Skeletal muscle tissue (tissue), 4 donors: ENCODE measurements around the gene ARHGAP15. TPM values are rescaled to one million over a fixed set of nuclear protein-coding genes. Genes with fewer than 3 reads are reported as not detected.

ENCODE experiments used
- H3K27ac ChIP-seq: one replicate; pipeline ENCODE4 v1.7.0; 2013; ENCODE audit warnings: mild to moderate bottlenecking, low read depth, low read length, inconsistent platforms
- H3K27me3 ChIP-seq, 3 donors: one replicate each; pipeline ENCODE4 v1.7.0; 2013; ENCODE audit warnings: low read length in 3 of 3; ENCODE audit not compliant: control insufficient read depth in 3 of 3, insufficient read depth in 3 of 3
- H3K36me3 ChIP-seq, 3 donors: one replicate each; pipeline ENCODE4 v1.7.0; 2013; ENCODE audit warnings: low read length in 3 of 3; ENCODE audit not compliant: control insufficient read depth in 3 of 3, insufficient read depth in 3 of 3
- H3K4me1 ChIP-seq, 3 donors: one replicate each; pipeline ENCODE4 v1.7.0; 2013; ENCODE audit warnings: low read length in 3 of 3, mild to moderate bottlenecking in 3 of 3; ENCODE audit not compliant: control insufficient read depth in 3 of 3, insufficient read depth in 3 of 3
- H3K4me3 ChIP-seq, 3 donors: one replicate each; pipeline ENCODE4 v1.7.0; 2013; ENCODE audit warnings: low read length in 3 of 3
- H3K9ac ChIP-seq, 3 donors: one replicate each; pipeline ENCODE4 v1.7.0; 2013; ENCODE audit warnings: low read length in 3 of 3, mild to moderate bottlenecking in 3 of 3, moderate library complexity in 2 of 3, low read depth in 1 of 3
- H3K9me3 ChIP-seq, 3 donors: one replicate each; pipeline ENCODE4 v1.7.0; 2013; ENCODE audit warnings: low read length in 3 of 3; ENCODE audit not compliant: control insufficient read depth in 3 of 3
- total RNA-seq: library from RNA; depleted of rRNA; stranded (reverse); fragments of >200 nt; gene quantifications from one replicate; pipeline ENCODE4 v1.2.3, GENCODE V29; 2014
- donor health status: Osteomylitis.

Gene ARHGAP15
- total RNA-seq, 1 donor from 2014 or later, result 33.9 TPM

DNA sequence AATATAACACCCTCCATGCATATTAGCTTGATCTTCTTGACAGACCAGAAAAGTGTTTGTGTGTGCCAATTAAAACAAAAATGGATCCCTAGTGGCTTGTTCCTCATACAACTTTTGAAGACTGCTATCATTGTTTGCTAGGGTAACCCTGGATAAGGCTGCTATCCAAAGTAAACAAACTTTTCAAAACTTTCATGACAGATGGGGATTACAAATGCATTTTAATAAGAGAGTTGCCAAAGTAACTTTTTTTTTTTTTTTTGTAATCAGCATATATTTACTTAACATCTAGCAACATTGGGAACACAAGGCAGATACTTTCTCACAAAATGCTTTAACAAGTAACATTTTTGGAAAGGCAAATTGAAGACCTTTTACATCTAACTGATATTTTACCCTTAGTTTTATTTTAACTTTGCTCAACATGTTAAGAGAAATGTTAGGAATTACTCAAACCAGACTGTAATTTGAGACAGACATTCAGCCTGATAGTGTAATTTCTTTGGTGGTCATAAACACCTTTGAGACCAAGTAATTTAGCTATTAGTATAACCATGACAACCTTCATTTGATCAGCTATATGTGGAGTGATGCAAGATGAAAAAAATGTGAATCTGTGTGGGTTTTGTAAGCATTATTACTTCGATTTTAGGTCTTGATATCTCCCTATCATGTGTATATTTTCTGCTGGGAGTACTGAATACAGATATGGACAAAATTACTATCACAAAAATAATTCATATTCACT lies 300.9 kb downstream of the ARHGAP15 start:
- no peaks in the 10 kb centered on the region for H3K4me1 ChIP-seq
- no peaks in the 10 kb centered on the region for H3K27me3 ChIP-seq
- no peak overlapping the region for H3K27ac ChIP-seq
- H3K9me3 ChIP-seq, result no peaks in the 10 kb centered on the region
- no peak overlapping the region for H3K4me3 ChIP-seq
- no peaks in the 10 kb centered on the region for H3K36me3 ChIP-seq
- H3K9ac ChIP-seq, result no peak overlapping the region

DNA sequence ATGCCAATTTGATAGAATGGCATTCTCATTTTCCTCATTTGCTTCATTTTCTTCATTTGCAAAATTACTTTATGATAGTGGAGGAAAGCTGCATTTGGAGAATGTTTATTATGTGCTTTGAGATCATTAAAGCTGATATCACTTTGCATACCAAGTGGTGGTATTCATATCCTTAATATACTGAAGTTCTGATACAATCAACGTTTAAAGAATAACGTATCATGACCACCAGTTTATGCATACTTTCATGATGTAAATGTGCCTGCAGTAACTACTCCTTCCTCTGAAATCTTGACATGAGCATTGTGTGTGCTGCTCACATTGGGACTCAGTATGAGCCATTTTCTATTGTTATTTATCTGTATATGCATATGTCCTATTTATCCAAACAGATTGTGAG lies 302.1 kb downstream of the ARHGAP15 start:
- H3K4me3 ChIP-seq, result no peak overlapping the region
- H3K27ac ChIP-seq, result no peak overlapping the region
- no peak overlapping the region for H3K9ac ChIP-seq
- no peaks in the 10 kb centered on the region for H3K36me3 ChIP-seq
- no peaks in the 10 kb centered on the region for H3K4me1 ChIP-seq
- H3K27me3 ChIP-seq, result no peaks in the 10 kb centered on the region
- no peaks in the 10 kb centered on the region for H3K9me3 ChIP-seq

- no peaks in the 10 kb centered on the region for H3K36me3 ChIP-seq
- no peaks in the 10 kb centered on the region for H3K4me1 ChIP-seq
- H3K27ac ChIP-seq, result no peak overlapping the region
- H3K9me3 ChIP-seq, result no peaks in the 10 kb centered on the region
- no peak overlapping the region for H3K4me3 ChIP-seq
- no peaks in the 10 kb centered on the region for H3K27me3 ChIP-seq
- H3K9ac ChIP-seq, result no peak overlapping the region
Measured at GRCh38 chr2:143433251-143433650, 304.0 kb downstream of the ARHGAP15 start.

GRCh38 chr2:143433840-143434239 lies 304.6 kb downstream of the ARHGAP15 start:
- H3K9ac ChIP-seq, result no peak overlapping the region

DNA sequence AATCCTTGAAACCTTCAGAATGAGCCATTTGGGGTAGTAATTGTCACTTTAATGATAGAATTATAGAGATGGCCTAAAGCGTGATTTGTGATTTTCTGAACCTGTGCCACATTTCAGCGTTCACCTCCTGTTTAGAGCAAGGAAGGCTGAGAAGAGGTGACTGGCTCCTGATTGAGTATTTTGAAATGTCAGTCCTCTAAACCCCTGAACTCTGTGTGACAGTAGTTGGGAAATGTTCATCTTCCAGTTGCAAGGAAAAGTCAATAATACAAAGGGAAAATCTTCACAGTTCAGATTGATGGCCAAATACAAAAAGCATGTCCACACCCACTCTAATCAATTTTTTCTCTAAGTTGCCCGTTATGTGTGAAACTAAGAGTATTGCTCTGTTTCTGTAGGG lies 305.2 kb downstream of the ARHGAP15 start:
- no peaks in the 10 kb centered on the region for H3K4me1 ChIP-seq
- H3K36me3 ChIP-seq, result no peaks in the 10 kb centered on the region
- H3K9me3 ChIP-seq, result no peaks in the 10 kb centered on the region
- H3K27ac ChIP-seq, result peak overlapping the region; percentile 28
- H3K4me3 ChIP-seq, result no peak overlapping the region
- H3K9ac ChIP-seq, result no peak overlapping the region
- no peaks in the 10 kb centered on the region for H3K27me3 ChIP-seq

More at GRCh38 chr2:143433840-143434239, 304.6 kb downstream of the ARHGAP15 start:
- Histone ChIP-seq H3K27ac (no peak overlapping the region), H3K27me3 (no peaks in the 10 kb centered on the region), H3K9me3 (no peaks in the 10 kb centered on the region), H3K4me1 (no peaks in the 10 kb centered on the region), H3K36me3 (no peaks in the 10 kb centered on the region), H3K4me3 (no peak overlapping the region)

DNA sequence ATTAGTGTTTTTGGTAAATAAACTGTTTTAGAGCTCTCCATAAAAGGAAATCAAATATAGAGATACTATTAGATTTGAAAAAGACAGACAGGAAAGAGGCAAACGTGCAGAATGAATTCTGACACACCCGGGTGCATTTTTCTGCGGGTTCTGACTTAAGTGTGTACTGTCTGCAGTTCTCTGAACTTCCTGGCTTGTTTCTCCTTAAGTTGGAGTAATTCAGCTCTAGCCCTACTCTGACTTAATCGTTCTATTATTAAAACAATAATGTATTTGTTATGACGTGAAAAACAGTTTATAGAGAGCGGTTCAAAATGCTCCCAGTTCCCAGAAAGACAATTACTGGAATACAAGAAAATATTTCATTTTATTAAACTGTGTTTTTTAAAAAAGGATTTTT lies 305.9 kb downstream of the ARHGAP15 start:
- H3K9me3 ChIP-seq, result no peaks in the 10 kb centered on the region
- H3K36me3 ChIP-seq, result no peaks in the 10 kb centered on the region
- H3K4me3 ChIP-seq, result peak overlapping the region in 1 of 3 donors; percentile 20

DNA sequence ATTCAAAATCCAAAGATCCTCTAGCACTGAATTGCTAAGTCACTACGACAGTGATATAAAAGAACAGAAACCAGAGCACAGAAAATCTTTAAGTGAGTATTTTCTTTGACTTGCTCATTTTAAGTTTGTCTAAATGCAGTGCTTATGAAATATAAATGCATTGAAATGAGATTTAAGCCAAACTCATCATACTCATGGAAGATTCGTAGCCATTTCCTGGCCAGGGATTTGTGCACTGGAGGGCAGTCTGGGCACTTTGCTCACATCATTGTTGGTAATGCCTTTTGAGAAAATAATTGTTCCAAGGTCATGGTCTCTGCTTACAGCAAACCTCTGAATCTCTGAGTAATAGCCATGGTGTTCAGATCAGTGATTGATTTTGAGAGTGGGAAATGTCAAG lies 307.7 kb downstream of the ARHGAP15 start:
- Histone ChIP-seq H3K9ac (no peak overlapping the region), H3K36me3 (no peaks in the 10 kb centered on the region), H3K9me3 (no peaks in the 10 kb centered on the region), H3K4me1 (no peaks in the 10 kb centered on the region), H3K27me3 (no peaks in the 10 kb centered on the region), H3K4me3 (no peak overlapping the region), H3K27ac (no peak overlapping the region)

More for the DNA sequence above, 305.9 kb downstream of the ARHGAP15 start:
- Histone ChIP-seq H3K27ac (no peak overlapping the region), H3K4me1 (no peaks in the 10 kb centered on the region), H3K27me3 (no peaks in the 10 kb centered on the region), H3K9ac (no peak overlapping the region)

GRCh38 chr2:143440411-143441012 lies 311.3 kb downstream of the ARHGAP15 start:
- H3K9ac ChIP-seq, result no peak overlapping the region
- H3K36me3 ChIP-seq, result no peaks in the 10 kb centered on the region
- no peaks in the 10 kb centered on the region for H3K9me3 ChIP-seq
- no peak overlapping the region for H3K27ac ChIP-seq
- no peaks in the 10 kb centered on the region for H3K4me1 ChIP-seq
- H3K27me3 ChIP-seq, result no peaks in the 10 kb centered on the region
- H3K4me3 ChIP-seq, result no peak overlapping the region

GRCh38 chr2:143442193-143442592 lies 313.0 kb downstream of the ARHGAP15 start:
- no peaks in the 10 kb centered on the region for H3K36me3 ChIP-seq
- no peak overlapping the region for H3K27ac ChIP-seq
- no peaks in the 10 kb centered on the region for H3K4me1 ChIP-seq
- H3K4me3 ChIP-seq, result no peak overlapping the region
- H3K9me3 ChIP-seq, result no peaks in the 10 kb centered on the region
- no peak overlapping the region for H3K9ac ChIP-seq
- no peaks in the 10 kb centered on the region for H3K27me3 ChIP-seq

DNA sequence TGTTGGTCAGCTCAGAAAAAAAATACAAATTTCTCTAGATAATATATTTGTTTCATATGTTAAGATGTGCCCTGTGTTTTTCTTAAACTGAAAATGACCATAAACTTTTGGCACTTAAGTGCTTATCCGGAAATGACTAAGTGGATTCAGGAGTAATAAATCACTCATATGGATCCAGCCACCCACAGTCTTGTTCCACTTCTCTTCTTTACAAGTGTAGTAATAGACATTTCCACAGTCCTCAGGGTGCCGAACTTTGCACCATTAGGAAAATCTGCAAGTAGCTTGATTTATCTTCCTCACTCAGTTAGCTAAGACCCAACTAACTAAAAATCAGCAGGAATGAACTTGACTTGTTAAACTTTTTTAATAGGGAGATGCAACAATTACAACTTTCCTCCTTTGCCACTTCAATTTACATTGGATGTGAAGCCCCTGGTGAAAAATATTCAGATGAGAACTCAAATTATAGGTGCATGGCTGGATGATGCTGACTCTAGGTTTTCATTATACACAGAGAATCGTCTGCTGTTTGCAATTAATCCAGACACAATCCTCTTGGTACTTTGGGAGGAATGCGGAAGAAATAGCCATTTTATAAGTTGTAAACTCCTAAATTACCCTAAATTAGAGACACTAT lies 322.5 kb downstream of the ARHGAP15 start:
- Histone ChIP-seq H3K27ac (no peak overlapping the region), H3K36me3 (no peaks in the 10 kb centered on the region), H3K27me3 (no peaks in the 10 kb centered on the region), H3K4me1 (no peaks in the 10 kb centered on the region), H3K4me3 (no peak overlapping the region), H3K9me3 (no peaks in the 10 kb centered on the region), H3K9ac (no peak overlapping the region)
